GM18526 (cell line): ENCODE measurements around the gene CNOT6.

Source experiments
- POLR2A ChIP-seq: IDR thresholded peaks from 3 replicates; pipeline ENCODE4 v1.6.1; 2011; ENCODE audit not compliant: insufficient read length; ENCODE audit errors: extremely low read depth

CNOT6 gene

GRCh38 chr5:180494060-180494509 is at the start of gene CNOT6:
CNOT6 (plus strand) TSS chr5:180494379; CDS start chr5:180529277, 34,898 bp downstream.
- TF ChIP-seq POLR2A, result peak; percentile 66

GRCh38 chr5:180454752-180455151 is 39.4 kb upstream of the CNOT6 start:
- TF ChIP-seq POLR2A, result no peak

GRCh38 chr5:180455872-180456271 is 38.3 kb upstream of the CNOT6 start:
- TF ChIP-seq POLR2A, result no peak

GRCh38 chr5:180456792-180457191 is 37.4 kb upstream of the CNOT6 start:
- no peak for TF ChIP-seq POLR2A

GRCh38 chr5:180460834-180461233 is 33.3 kb upstream of the CNOT6 start:
- no peak for TF ChIP-seq POLR2A

- no peak for TF ChIP-seq POLR2A
Observed at GRCh38 chr5:180461303-180461702, 32.9 kb upstream of the CNOT6 start.

- TF ChIP-seq POLR2A, result no peak
Observed at GRCh38 chr5:180463216-180463900, 30.8 kb upstream of the CNOT6 start.

- no peak for TF ChIP-seq POLR2A
Observed at GRCh38 chr5:180463916-180464602, 30.1 kb upstream of the CNOT6 start.

GRCh38 chr5:180464603-180464970 is 29.6 kb upstream of the CNOT6 start:
- no peak for TF ChIP-seq POLR2A

- no peak for TF ChIP-seq POLR2A
Observed at GRCh38 chr5:180466316-180466715, 27.9 kb upstream of the CNOT6 start.

- TF ChIP-seq POLR2A, result no peak
Observed at GRCh38 chr5:180467028-180467975, 26.9 kb upstream of the CNOT6 start.

- TF ChIP-seq POLR2A, result no peak
Observed at GRCh38 chr5:180467989-180468731, 26.0 kb upstream of the CNOT6 start.

GRCh38 chr5:180468732-180469585 is 25.2 kb upstream of the CNOT6 start:
- TF ChIP-seq POLR2A, result no peak

- no peak for TF ChIP-seq POLR2A
Observed at GRCh38 chr5:180469586-180469865, 24.7 kb upstream of the CNOT6 start.
